HT1080 (cell line): ENCODE measurements around the gene BTBD3. TPM values are rescaled to one million over a fixed set of nuclear protein-coding genes. Genes with fewer than 3 reads are reported as not detected.

Source experiments
- DNase-seq: peaks from one replicate; pipeline ENCODE4 v3.0.0-alpha.2; 2015; ENCODE audit warnings: low read depth
- total RNA-seq: library from RNA; depleted of rRNA; stranded (reverse); fragments of >200 nt; shearing (Covaris generic); gene quantifications from 2 replicates; pipeline ENCODE4 v1.2.3, GENCODE V29; 2014

The BTBD3 gene
- total RNA-seq, 1 experiment from 2014 or later: 32.1 TPM

GRCh38 chr20:11912659-11913415 lies 4.9 kb upstream of the BTBD3 start:
- DNase-seq: no peak

- no peak for DNase-seq
These were observed 725 bp downstream of the BTBD3 start for GRCh38 chr20:11918391-11918845.

DNA sequence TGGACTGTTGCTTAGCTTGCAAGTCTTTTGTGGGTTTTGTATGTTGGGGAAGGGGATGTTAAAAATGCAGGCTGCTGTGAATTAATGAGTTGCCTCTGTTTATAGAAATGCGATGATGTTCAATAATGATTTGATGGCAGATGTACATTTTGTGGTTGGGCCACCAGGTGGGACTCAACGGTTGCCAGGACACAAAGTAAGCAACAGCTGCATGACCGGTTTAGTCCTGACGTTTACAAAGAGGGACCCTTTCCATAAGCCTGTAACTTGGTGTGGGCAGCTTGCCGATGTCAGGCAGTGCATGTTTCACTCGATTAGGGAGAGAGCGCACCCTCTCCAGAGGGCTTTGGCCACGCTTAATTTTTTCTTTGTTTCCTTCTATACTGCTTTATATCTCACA lies 1.3 kb downstream of the BTBD3 start:
- no peak for DNase-seq

GRCh38 chr20:11919581-11919980 lies 1.9 kb downstream of the BTBD3 start:
- DNase-seq: no peak

DNA sequence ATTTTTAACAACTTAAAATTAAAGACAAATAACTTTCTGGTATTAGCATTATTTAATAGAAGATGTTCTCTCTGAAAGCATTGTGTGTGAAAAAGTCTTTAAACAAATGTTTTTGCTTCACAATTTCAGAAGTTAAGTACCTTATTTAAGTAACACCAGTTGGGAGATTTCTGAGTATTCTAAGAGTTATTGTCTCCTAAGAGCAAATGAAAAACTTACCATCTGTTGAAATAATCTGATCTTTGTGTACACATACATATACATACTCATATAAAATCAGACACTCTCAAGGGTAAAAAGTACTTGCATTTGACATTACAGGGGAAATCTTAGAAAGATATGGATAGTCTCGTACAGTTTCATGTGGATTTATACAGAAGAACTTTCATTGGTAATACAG lies 2.4 kb downstream of the BTBD3 start:
- DNase-seq: no peak

GRCh38 chr20:11921321-11921720 lies 3.6 kb downstream of the BTBD3 start:
- no peak for DNase-seq

DNA sequence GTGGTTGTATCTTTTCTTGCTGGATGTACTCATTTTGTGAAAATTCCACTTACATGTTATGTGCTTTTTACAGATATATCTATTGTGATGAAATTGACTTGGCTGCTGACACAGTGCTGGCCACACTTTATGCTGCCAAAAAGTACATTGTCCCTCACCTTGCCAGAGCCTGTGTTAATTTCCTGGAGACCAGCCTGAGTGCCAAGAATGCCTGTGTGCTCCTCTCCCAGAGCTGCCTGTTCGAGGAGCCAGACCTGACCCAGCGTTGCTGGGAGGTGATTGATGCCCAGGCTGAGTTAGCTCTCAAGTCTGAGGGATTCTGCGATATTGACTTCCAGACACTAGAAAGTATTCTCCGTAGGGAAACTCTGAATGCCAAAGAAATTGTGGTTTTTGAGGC lies 4.9 kb downstream of the BTBD3 start:
- no peak for DNase-seq

DNA sequence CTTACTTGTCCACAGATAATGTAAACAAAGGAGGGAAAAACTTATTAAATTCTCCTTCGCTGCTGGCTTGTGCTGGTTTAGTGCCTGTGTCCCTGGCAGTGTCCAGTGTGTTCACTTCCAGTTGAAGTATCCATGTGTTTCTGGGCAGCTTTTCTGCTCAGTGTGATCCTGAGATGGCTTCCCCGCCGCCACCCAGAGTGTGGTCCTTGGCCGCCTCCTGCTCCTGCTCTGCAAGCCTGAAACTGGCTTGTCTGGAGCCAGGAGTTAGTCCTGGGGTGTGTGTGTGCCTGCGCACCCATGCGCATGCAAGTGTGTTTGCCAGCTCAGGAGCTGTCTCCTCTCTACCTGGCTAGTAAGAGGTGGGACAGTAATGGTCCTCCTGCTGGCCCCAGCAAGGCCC lies 7.2 kb downstream of the BTBD3 start:
- DNase-seq: no peak

DNA sequence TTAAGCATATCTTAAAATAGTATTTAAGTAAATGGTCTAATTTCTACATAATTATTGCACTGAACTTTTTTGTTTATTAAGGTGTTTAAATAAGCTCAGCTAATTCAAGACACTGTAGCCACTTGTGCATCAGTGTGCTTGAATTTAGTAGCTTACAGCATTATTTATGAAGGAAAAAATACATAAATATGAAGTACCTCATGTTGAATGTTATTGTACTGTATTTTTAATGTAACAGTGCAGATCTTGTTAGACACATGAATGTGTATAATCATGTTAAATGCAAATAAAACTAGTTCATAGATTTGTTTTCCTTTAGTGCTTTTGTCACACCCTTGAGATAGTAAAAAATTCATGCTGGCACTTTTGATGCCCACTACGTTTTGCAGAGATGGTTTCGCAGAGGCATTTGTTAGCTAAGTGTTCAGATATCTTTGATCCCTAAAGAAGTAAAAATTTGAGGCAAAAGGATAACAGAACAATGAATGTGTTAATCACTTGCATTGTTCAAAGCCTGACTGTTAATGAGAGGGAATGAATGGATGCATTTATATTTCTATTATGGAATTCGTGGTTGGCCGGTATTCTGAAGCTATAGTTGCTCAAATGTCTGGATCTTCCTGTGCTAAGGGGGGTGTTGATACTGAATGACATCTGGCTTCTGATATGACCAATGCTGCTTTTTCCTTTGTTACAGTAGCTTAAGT lies 8.8 kb downstream of the BTBD3 start:
- no peak for DNase-seq

GRCh38 chr20:11929947-11930346 lies 12.3 kb downstream of the BTBD3 start:
- no peak for DNase-seq

DNA sequence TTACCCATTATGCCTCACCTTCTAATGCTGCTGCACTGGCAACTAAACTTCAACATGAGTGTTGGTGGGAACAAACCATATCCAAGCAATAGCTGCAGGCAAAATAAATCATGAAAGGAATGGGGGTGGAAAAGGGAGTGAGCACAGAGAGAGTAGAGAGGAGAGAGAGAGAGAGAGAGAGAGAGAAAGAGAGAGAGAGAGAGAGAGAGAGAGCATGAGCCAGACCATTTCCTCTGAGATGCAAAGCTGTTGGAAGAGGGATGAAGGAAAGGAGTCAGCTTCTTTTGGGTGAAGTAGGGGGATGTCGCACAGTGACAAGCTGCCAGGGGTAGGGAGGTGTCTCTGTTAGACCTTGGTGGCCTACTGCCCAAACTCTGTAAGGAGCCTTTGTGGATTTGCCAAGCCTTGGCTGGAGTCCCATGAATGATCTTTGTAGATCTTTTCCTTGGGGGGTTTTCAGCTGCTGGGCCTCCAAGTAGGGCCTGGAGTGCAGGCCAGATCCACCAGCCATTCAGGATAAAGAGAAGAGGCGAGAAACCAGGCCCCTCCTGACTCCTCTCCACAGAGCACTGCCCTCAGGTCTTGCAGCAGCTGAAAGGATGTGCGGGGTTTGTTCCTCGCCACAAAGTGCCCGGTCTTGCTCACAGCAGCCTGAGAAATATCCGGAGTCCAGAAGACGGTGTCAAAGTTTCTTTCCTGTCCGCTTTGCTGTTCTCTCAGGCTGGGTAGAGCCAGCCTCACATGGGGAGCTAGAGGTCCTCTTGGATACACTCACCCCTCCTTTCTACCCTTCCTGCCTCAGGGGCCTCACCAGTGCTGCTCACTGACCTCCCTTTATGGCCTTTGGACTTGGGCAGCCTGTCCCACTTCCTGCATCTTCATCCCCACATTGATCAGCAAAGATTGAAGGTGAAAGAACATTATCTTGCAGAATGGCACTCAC lies 17.8 kb downstream of the BTBD3 start:
- DNase-seq: no peak

- DNase-seq: no peak
These were observed 18.5 kb downstream of the BTBD3 start for GRCh38 chr20:11936157-11936556.

DNA sequence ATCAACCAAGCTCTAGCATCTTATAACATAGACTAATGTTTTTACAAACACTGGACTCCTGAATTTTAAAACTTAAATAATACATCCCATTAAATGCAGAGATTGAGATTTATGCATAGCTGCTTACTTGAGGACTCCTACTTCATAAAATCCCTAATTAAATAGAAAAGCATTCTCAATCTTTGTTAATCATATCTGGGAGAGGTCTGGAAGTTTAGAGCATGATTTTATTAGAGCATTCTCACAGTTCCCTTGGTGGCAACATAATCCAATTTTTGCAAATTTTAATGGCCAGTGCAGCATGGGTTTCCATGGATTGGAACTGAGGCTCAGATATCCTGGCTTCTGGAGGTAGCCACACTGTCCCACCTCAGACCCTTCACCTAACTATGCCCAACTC lies 19.5 kb downstream of the BTBD3 start:
- DNase-seq: no peak

GRCh38 chr20:11941593-11942246 lies 24.0 kb downstream of the BTBD3 start:
- no peak for DNase-seq

GRCh38 chr20:11943778-11944177 lies 26.1 kb downstream of the BTBD3 start:
- no peak for DNase-seq

GRCh38 chr20:11948806-11949205 lies 31.1 kb downstream of the BTBD3 start:
- DNase-seq: no peak

DNA sequence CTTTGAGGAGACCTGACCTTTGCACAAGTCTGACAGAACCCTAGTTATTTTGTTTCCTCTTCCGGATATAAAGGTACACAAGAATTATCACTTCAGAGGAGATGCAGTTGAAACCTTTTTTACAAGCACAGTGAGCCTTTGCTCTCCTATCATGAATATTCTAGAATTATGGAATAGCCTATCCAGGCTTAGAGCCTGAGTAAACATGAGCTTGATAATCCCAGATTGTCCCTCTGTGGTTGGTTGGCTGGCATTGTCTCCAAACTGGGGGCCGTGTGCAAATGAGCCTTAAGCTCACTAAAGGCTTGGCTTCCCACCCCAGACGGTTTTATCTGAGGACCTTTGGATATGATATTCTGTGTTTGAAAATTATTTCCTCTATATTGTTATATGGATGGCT lies 32.0 kb downstream of the BTBD3 start:
- DNase-seq: no peak

DNA sequence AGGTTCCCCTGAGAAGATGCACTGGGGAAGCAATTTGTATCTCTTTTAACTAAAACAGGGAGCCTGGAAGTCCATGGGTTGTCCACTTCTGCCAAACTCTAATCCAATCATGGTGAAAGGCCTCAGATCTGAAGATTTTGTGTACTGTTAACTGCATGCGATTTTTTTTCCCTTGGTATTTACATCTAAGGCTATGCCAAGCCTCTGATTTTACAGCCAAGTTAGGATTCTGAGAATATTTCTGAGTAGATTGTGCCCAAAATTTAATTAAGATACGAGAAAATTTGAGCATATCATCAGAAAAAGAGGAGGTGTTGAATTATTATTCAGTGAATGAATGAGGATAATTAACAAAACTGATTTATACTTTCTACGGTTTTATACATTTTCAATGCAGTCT lies 34.0 kb downstream of the BTBD3 start:
- no peak for DNase-seq

- no peak for DNase-seq
These were observed 34.9 kb downstream of the BTBD3 start for GRCh38 chr20:11952639-11953038.

GRCh38 chr20:11957911-11958310 lies 40.2 kb downstream of the BTBD3 start:
- no peak for DNase-seq

DNA sequence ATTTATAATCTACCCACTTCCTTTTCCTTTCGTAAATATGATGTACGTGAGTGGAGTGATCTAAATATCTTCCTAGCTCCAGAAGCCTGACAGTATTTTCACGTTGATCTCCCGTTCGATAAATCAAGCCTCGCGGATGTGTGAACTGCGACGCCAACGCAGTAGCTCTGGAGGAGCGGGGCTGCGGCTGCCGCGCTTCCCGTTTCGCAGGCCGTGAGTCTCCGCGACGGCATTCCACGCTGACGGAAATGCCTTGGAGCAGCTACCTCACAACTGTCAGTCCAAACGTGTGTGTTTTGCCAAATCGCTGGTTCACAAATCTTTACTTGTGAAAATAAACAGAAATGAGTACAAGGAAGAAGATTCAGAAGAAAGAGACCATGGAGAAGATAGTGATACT lies 41.2 kb downstream of the BTBD3 start:
- DNase-seq: no peak
